ENCODE measurements around the gene GNE. TPM values are rescaled to one million over a fixed set of nuclear protein-coding genes. Genes with fewer than 3 reads are reported as not detected.

Gene GNE
- total and polyA plus RNA-seq, 10 of the 15 experiments (the other 5 are each of a cell fraction or from before 2014, with no cell fraction given), result 4.1 to 13.6 (median 10.7) TPM

- no peak overlapping the region for H2AFZ ChIP-seq (ENCODE audit: control insufficient read depth, low read depth, low read length)
- H3K79me2 ChIP-seq (ENCODE audit: control insufficient read depth, insufficient read depth, low read length), result no peaks in the 10 kb centered on the region
- intact Hi-C loops (cut with micrococcal nuclease; ENCODE audit: unreplicated experiment) (no loop called here), in situ Hi-C loops (cut with MboI) (no loop called here)
- no peaks in the 10 kb centered on the region for H3K36me3 ChIP-seq (ENCODE audit: control insufficient read depth in 2 of 2, insufficient read depth in 2 of 2, low read length in 1 of 2)
- H4K20me1 ChIP-seq (ENCODE audit: control insufficient read depth, insufficient read depth), result no peaks in the 10 kb centered on the region
- no peak overlapping the region for H3K4me2 ChIP-seq (ENCODE audit: control insufficient read depth, insufficient read depth)
- no peaks in the 10 kb centered on the region for H3K4me1 ChIP-seq (ENCODE audit: control insufficient read depth, insufficient read depth, low read length)
- no peaks in the 10 kb centered on the region for H3K27me3 ChIP-seq (replicated peaks in 1 of 2; ENCODE audit: control insufficient read depth in 2 of 2, insufficient read depth in 2 of 2, low read length in 1 of 2)
- ATAC-seq (no peak), DNase-seq (ENCODE audit: low read depth, low spot score) (no peak), FAIRE-seq (no peak)
- TF ChIP-seq PAX8 (IDR thresholded peaks at IDR 0.05) (no peak), STAT1 (conservative IDR thresholded peaks at IDR 0.05) (no peak), RUNX3 (IDR thresholded peaks at IDR 0.05; ENCODE audit: low read length) (no peak), HDAC6 (IDR thresholded peaks at IDR 0.05; ENCODE audit: unreplicated experiment) (no peak)
- CTCF ChIA-PET, result no interaction called here
- POLR2A ChIA-PET, result no interaction called here
- BruUV-seq (replicated peaks), result no TSS peak
- H3K9ac ChIP-seq (ENCODE audit: control insufficient read depth, insufficient read depth, low read length), result no peak overlapping the region
- SMC1A ChIA-PET (ENCODE audit: uncharacterized antibody, unreplicated experiment), result no interaction called here
- H3K4me3 ChIP-seq, result no peak overlapping the region
- H3K9me3 ChIP-seq (replicated peaks; ENCODE audit: control insufficient read depth, insufficient read depth, low read length), result no peaks in the 10 kb centered on the region
- 83% methylated on average over 20 of the region's 22 CpGs for WGBS (ENCODE audit: insufficient coverage, insufficient replicate concordance, low lambda C conversion rate, missing lambda C conversion rate)
- no peak overlapping the region for H3K27ac ChIP-seq (ENCODE audit: control insufficient read depth, insufficient read depth)
- RAD21 ChIA-PET (ENCODE audit: unreplicated experiment), result no interaction called here
These were observed 6.6 kb upstream of the GNE start for GRCh38 chr9:36264896-36265295.

GRCh38 chr9:36263683-36264082 lies 5.4 kb upstream of the GNE start:
- ATAC-seq, result no peak
- CTCF ChIA-PET, result no interaction called here
- H3K9ac ChIP-seq (ENCODE audit: control insufficient read depth, insufficient read depth, low read length), result no peak overlapping the region
- H3K4me3 ChIP-seq, result no peak overlapping the region
- H3K27ac ChIP-seq (ENCODE audit: control insufficient read depth, insufficient read depth), result no peak overlapping the region
- H3K36me3 ChIP-seq (ENCODE audit: control insufficient read depth in 2 of 2, insufficient read depth in 2 of 2, low read length in 1 of 2), result no peaks in the 10 kb centered on the region
- SMC1A ChIA-PET (ENCODE audit: uncharacterized antibody, unreplicated experiment), result no interaction called here
- 77% methylated on average over 2 of the region's 2 CpGs for WGBS (ENCODE audit: insufficient coverage, insufficient replicate concordance, low lambda C conversion rate, missing lambda C conversion rate)
- no peak overlapping the region for H3K4me2 ChIP-seq (ENCODE audit: control insufficient read depth, insufficient read depth)
- no peaks in the 10 kb centered on the region for H4K20me1 ChIP-seq (ENCODE audit: control insufficient read depth, insufficient read depth)
- H3K9me3 ChIP-seq (replicated peaks; ENCODE audit: control insufficient read depth, insufficient read depth, low read length), result no peaks in the 10 kb centered on the region
- RAD21 ChIA-PET (ENCODE audit: unreplicated experiment), result interaction anchor here (0.5 kb wide), 1 partner anchor 386 kb away, joined by 4 read pairs; no protein-coding TSS in a partner anchor
- intact Hi-C loops (cut with micrococcal nuclease; ENCODE audit: unreplicated experiment), result no loop called here
- POLR2A ChIA-PET, result no interaction called here
- no peak for DNase-seq (ENCODE audit: low read depth, low spot score)
- no peak for FAIRE-seq
- in situ Hi-C loops (cut with MboI), result no loop called here
- no peaks in the 10 kb centered on the region for H3K27me3 ChIP-seq (replicated peaks in 1 of 2; ENCODE audit: control insufficient read depth in 2 of 2, insufficient read depth in 2 of 2, low read length in 1 of 2)
- H2AFZ ChIP-seq (ENCODE audit: control insufficient read depth, low read depth, low read length), result no peak overlapping the region
- H3K79me2 ChIP-seq (ENCODE audit: control insufficient read depth, insufficient read depth, low read length), result no peaks in the 10 kb centered on the region; the same call in 1 of the 2 replicates
- BruUV-seq (replicated peaks), result no TSS peak
- H3K4me1 ChIP-seq (ENCODE audit: control insufficient read depth, insufficient read depth, low read length), result no peaks in the 10 kb centered on the region; the same call in 1 of the 2 replicates
- no peak for TF ChIP-seq EP300 (IDR thresholded peaks at IDR 0.05; ENCODE audit: borderline replicate concordance in 1 of 2, control insufficient read depth in 1 of 2, low read depth in 2 of 2, low read length in 2 of 2)
- no peak for TF ChIP-seq ELK1 (IDR thresholded peaks at IDR 0.05; ENCODE audit: low read depth, low read length)
- no peak for TF ChIP-seq IKZF1 (conservative IDR thresholded peaks at IDR 0.05)
- TF ChIP-seq SREBF1 (IDR thresholded peaks at IDR 0.05; ENCODE audit: low read length), result no peak
- TF ChIP-seq MEF2A (IDR thresholded peaks at IDR 0.05; ENCODE audit: insufficient read depth, low read depth, low read length), result no peak
- TF ChIP-seq ZBED1 (IDR thresholded peaks at IDR 0.05; ENCODE audit: borderline replicate concordance), result no peak
- TF ChIP-seq DPF2 (IDR thresholded peaks at IDR 0.05), result no peak
- TF ChIP-seq BMI1 (IDR thresholded peaks at IDR 0.05; ENCODE audit: borderline replicate concordance), result no peak
- no peak for TF ChIP-seq NRF1 (conservative IDR thresholded peaks at IDR 0.05; ENCODE audit: low read depth, low read length)
- no peak for TF ChIP-seq TAF1 (IDR thresholded peaks at IDR 0.05; ENCODE audit: borderline replicate concordance, low read depth, low read length)
- no peak for TF ChIP-seq EGR1 (IDR thresholded peaks at IDR 0.05; ENCODE audit: borderline replicate concordance in 1 of 2, low read depth in 2 of 2, low read length in 2 of 2)
- TF ChIP-seq HSF1 (IDR thresholded peaks at IDR 0.05; ENCODE audit: low read depth, low read length), result no peak
- no peak for TF ChIP-seq MTA2 (IDR thresholded peaks at IDR 0.05; ENCODE audit: low read depth)
- TF ChIP-seq ATF7 (IDR thresholded peaks at IDR 0.05; ENCODE audit: low read depth), result no peak
- no peak for TF ChIP-seq RUNX3 (IDR thresholded peaks at IDR 0.05; ENCODE audit: low read length)

All from GM12878 (cell line).